Peyer's patch (tissue), 4 donors: ENCODE results near the gene CDH23. TPM values are rescaled to one million over a fixed set of nuclear protein-coding genes. Genes with fewer than 3 reads are reported as not detected.

Source experiments
- DNase-seq, 3 donors: peaks; one replicate each; pipeline ENCODE4 v3.0.0-alpha.2; 2017 to 2019
- H3K27ac ChIP-seq, 4 donors: fragments of 200-600 bp; sonication (generic); one replicate each; pipeline ENCODE4 v1.5.1; 2016 to 2019
- H3K27me3 ChIP-seq, 2 donors: fragments of 200-600 bp; sonication (generic); one replicate each; pipeline ENCODE4 v1.5.1; 2019
- H3K36me3 ChIP-seq, 3 donors: fragments of 200-600 bp; sonication (generic); one replicate each; pipeline ENCODE4 v1.5.1; 2016 to 2019
- H3K4me1 ChIP-seq, 4 donors: fragments of 200-600 bp; sonication (generic); one replicate each; pipeline ENCODE4 v1.5.1; 2016 to 2019
- H3K4me3 ChIP-seq, 4 donors: fragments of 200-600 bp; sonication (generic); 1 replicate in 3 of 4; 2 replicates in 1 of 4; pipeline ENCODE4 v1.5.1; 2016 to 2019; ENCODE audit warnings: mild to moderate bottlenecking in 1 of 4
- H3K9me3 ChIP-seq, 4 donors: fragments of 200-600 bp; sonication (generic); one replicate each; pipeline ENCODE4 v1.5.1; 2016 to 2019; ENCODE audit warnings: mild to moderate bottlenecking in 1 of 4
- POLR2A ChIP-seq, 2 donors: fragments of 450-650 bp; IDR thresholded peaks; one replicate each; pipeline ENCODE4 v1.5.1; 2017; ENCODE audit warnings: antibody characterized with exemption in 2 of 2, mild to moderate bottlenecking in 2 of 2, moderate library complexity in 2 of 2
- total RNA-seq, 4 donors: library from RNA; depleted of rRNA; stranded (reverse); fragments of >200 nt; gene quantifications; one replicate each; pipeline ENCODE4 v1.1.0, GENCODE V29; 2016
- TF ChIP-seq, protein P1 (sequence below), 6 experiments: fragments of 450-650 bp in 4 of 6; fragments of 200-600 bp in 2 of 6; sonication (generic) in 1 of 6; IDR thresholded peaks; one replicate each; pipeline ENCODE4 v1.5.1; 2017 to 2019; ENCODE audit warnings: antibody characterized with exemption in 6 of 6, mild to moderate bottlenecking in 3 of 6, moderate library complexity in 1 of 6

The CDH23 gene
- total RNA-seq, 4 donors from 2014 or later, result 3.2 to 9.9 (median 5.4) TPM

DNA sequence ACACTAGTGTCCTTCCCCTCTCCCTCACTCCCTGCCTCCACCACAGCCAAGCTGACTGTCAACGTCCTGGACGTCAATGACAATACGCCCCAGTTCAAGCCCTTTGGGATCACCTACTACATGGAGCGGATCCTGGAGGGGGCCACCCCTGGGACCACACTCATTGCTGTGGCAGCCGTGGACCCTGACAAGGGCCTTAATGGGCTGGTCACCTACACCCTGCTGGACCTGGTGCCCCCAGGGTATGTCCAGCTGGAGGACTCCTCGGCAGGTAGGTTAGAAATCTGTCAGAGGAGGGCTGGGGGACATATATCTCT is 401.5 kb downstream of the CDH23 start:
- H3K27me3 ChIP-seq, result no peaks in the 10 kb centered on the region
- H3K4me3 ChIP-seq, result no peak overlapping the region
- no peak for TF ChIP-seq POLR2A (IDR thresholded peaks at IDR 0.05)
- TF ChIP-seq, protein P1, sequence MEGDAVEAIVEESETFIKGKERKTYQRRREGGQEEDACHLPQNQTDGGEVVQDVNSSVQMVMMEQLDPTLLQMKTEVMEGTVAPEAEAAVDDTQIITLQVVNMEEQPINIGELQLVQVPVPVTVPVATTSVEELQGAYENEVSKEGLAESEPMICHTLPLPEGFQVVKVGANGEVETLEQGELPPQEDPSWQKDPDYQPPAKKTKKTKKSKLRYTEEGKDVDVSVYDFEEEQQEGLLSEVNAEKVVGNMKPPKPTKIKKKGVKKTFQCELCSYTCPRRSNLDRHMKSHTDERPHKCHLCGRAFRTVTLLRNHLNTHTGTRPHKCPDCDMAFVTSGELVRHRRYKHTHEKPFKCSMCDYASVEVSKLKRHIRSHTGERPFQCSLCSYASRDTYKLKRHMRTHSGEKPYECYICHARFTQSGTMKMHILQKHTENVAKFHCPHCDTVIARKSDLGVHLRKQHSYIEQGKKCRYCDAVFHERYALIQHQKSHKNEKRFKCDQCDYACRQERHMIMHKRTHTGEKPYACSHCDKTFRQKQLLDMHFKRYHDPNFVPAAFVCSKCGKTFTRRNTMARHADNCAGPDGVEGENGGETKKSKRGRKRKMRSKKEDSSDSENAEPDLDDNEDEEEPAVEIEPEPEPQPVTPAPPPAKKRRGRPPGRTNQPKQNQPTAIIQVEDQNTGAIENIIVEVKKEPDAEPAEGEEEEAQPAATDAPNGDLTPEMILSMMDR (IDR thresholded peaks at IDR 0.05), result no peak
- peaks cover 0 to 3% (median 0%) of the 10 kb centered on the region in 4 donors for H3K4me1 ChIP-seq
- no peaks in the 10 kb centered on the region for H3K36me3 ChIP-seq
- H3K9me3 ChIP-seq, result no peaks in the 10 kb centered on the region
- DNase-seq, result peak in 1 of 3 donors; percentile 39
- H3K27ac ChIP-seq, result peak overlapping the region in 1 of 4 donors; percentile 35

DNA sequence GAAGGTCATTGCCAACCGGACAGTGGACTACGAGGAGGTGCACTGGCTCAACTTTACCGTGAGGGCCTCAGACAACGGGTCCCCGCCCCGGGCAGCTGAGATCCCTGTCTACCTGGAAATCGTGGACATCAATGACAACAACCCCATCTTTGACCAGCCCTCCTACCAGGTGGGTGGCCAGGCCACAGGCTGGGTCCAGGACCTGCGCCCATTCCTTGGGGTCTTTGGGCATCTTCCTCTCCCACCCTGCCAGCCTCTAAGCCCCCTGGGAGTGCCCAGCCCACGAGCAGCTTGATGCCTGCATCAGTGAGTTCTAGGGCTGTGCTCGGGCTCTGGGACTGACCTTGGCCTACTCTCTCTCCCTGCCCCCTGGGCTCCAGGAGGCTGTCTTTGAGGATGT is 402.4 kb downstream of the CDH23 start:
- no peak overlapping the region for H3K27ac ChIP-seq
- TF ChIP-seq POLR2A (IDR thresholded peaks at IDR 0.05), result no peak
- TF ChIP-seq, protein P1 (IDR thresholded peaks at IDR 0.05), result no peak
- no peak overlapping the region for H3K4me3 ChIP-seq
- peaks cover 0 to 3% (median 0%) of the 10 kb centered on the region in 4 donors for H3K4me1 ChIP-seq
- peak in 1 of 3 donors; percentile 26 for DNase-seq
- no peaks in the 10 kb centered on the region for H3K36me3 ChIP-seq
- no peaks in the 10 kb centered on the region for H3K9me3 ChIP-seq
- H3K27me3 ChIP-seq, result no peaks in the 10 kb centered on the region

DNA sequence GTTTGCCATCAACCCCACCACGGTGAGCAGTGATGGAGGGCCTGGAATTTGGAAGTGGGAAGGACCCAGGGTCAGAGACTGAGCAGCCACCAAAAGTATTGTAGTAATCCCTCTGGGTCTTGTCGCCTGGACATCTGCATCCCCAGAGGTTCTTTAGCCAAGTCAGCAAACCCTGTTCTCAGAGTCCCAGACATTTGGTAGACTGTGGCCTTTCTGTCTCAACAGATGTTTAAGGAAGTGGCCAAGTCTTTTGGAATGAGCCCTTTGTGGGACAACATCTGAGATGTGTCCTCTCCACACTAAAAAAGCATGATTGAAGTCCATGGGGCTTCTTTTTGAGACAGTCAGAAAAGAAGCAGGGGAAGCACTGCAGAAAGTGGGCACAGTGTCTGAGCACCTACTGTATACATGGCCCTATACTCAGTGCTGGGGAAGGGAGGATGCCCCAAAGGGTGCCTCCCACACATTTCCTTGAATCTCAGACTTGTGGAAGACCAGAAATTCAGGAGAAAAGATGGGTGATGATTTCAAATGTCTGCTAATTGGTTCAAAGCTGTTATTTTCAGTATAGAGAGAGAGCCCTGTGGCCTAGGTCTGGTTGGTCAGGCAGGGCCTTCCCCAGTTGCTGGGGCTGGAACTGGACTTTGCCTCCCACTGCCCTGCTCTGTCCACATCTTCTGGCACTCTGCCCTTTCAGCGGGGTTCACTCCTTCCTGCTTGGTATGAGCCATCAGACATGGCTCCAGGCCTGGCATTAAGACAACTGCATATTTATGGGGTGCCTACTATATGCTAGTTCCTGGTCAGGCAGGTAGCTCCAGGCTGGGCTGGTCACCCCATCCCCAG is 403.1 kb downstream of the CDH23 start:
- no peaks in the 10 kb centered on the region for H3K9me3 ChIP-seq
- DNase-seq, result peak in 2 of 3 donors; percentile 72 to 81
- peaks cover 0 to 3% (median 0%) of the 10 kb centered on the region in 4 donors for H3K4me1 ChIP-seq

DNA sequence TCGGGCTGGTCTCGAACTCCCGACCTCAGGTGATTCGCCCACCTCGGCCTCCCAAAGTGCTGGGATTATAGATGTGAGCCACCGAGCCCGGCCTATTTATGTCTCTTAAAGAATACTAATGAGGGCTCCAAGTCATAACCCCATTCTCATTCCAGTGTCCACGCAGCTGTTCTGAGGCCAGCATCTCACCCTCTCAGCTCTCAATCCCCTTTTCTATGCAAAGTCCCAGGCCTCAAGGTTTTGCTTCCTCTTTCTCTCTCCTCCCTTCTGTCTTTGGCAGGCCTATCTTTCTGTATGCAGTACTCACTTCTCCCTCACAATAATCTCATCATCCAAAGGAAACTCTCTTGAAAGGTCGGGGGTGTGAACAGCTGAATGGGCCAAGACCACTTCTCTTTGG is 404.6 kb downstream of the CDH23 start:
- Histone ChIP-seq H3K36me3 (no peaks in the 10 kb centered on the region), H3K27ac (no peak overlapping the region), H3K9me3 (no peaks in the 10 kb centered on the region), H3K4me3 (no peak overlapping the region), H3K27me3 (no peaks in the 10 kb centered on the region), H3K4me1 (peaks cover 0 to 4% (median 2%) of the 10 kb centered on the region in 4 donors)
- DNase-seq, result peak in 1 of 3 donors; percentile 50
- TF ChIP-seq POLR2A (IDR thresholded peaks at IDR 0.05), result no peak
- TF ChIP-seq, protein P1 (IDR thresholded peaks at IDR 0.05), result peak in 1 of 6 experiments; percentile 12

More for the DNA sequence above, 403.1 kb downstream of the CDH23 start:
- Histone ChIP-seq H3K27ac (no peak overlapping the region), H3K36me3 (no peaks in the 10 kb centered on the region), H3K4me3 (no peak overlapping the region), H3K27me3 (no peaks in the 10 kb centered on the region)
- TF ChIP-seq, protein P1 (IDR thresholded peaks at IDR 0.05), result no peak
- TF ChIP-seq POLR2A (IDR thresholded peaks at IDR 0.05), result no peak

DNA sequence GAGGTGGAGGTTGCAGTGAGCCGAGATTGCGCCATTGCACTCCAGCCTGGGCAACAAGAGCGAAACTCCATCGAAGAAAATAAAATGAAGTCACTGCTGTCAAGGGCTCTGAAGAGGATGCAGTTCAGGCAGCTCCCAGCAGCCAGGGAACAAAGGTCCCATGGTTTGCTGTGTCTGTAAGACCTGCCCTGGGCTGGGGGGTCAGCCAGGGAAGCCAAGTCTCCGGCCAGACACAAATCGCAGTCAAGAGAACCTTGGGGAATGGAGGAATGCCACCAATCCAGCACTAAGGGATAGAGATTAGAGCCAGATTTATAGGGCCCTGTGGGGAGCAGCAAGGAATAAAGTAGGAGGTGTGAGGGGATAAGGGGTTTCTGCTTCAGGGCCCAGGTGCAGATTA is 405.5 kb downstream of the CDH23 start:
- Histone ChIP-seq H3K27me3 (no peaks in the 10 kb centered on the region), H3K4me1 (peaks cover 0 to 4% (median 2%) of the 10 kb centered on the region in 4 donors), H3K9me3 (no peaks in the 10 kb centered on the region), H3K27ac (no peak overlapping the region), H3K36me3 (no peaks in the 10 kb centered on the region), H3K4me3 (no peak overlapping the region)
- no peak for DNase-seq
- no peak for TF ChIP-seq POLR2A (IDR thresholded peaks at IDR 0.05)
- TF ChIP-seq, protein P1 (IDR thresholded peaks at IDR 0.05), result no peak
